ENCODE measurements around the gene CYP17A1.

- no peak for TF ChIP-seq CTCF (conservative IDR thresholded peaks at IDR 0.05; ENCODE audit: low read depth in 2 of 2)
- TF ChIP-seq CREB1 (CRISPR knock-in tag; IDR thresholded peaks at IDR 0.05; ENCODE audit: low read depth), result no peak
- TF ChIP-seq EZH2 (IDR thresholded peaks at IDR 0.05; ENCODE audit: low read depth, unreplicated experiment), result no peak
- TF ChIP-seq EZH2phosphoT487 (IDR thresholded peaks at IDR 0.05; ENCODE audit: unreplicated experiment), result no peak
Observed at GRCh38 chr10:102841827-102842345, 4.7 kb upstream of the CYP17A1 start.
